ENCODE results near the gene PHLPP2. TPM values are rescaled to one million over a fixed set of nuclear protein-coding genes. Genes with fewer than 3 reads are reported as not detected.

Gene PHLPP2
- total RNA-seq, 3 donors from 2014 or later (not counting 1 experiment from before 2014, with no cell fraction given): 6.4 to 9.8 (median 9.2) TPM

- intact Hi-C loops (cut with micrococcal nuclease): no loop called here
- H3K27me3 Mint-ChIP-seq (ENCODE audit: low read depth in 2 of 2): no peaks in the 10 kb centered on the region
- no peaks in the 10 kb centered on the region for H3K27me3 ChIP-seq (ENCODE audit: control insufficient read depth, insufficient read depth, low read length)
- H3K27ac ChIP-seq (ENCODE audit: low read length): no peak overlapping the region
- no peaks in the 10 kb centered on the region for H3K36me3 Mint-ChIP-seq
- 100% methylated on average over 1 of the region's 1 CpG for WGBS (ENCODE audit: insufficient coverage)
- no peak for ATAC-seq
- no peaks in the 10 kb centered on the region for H3K36me3 ChIP-seq (ENCODE audit: control insufficient read depth, insufficient read depth, low read length)
- DNase-seq: no peak
- no peak overlapping the region for H3K4me3 Mint-ChIP-seq
- no peak overlapping the region for H3K27ac Mint-ChIP-seq
- H3K4me1 ChIP-seq (ENCODE audit: control insufficient read depth, insufficient read depth, low read length): no peaks in the 10 kb centered on the region
- no peak overlapping the region for H3K4me3 ChIP-seq (ENCODE audit: low read length)
- no peaks in the 10 kb centered on the region for H3K4me1 Mint-ChIP-seq
- H3K9me3 ChIP-seq (ENCODE audit: control insufficient read depth, insufficient read depth, low read length): no peaks in the 10 kb centered on the region
- TF ChIP-seq, protein P1, sequence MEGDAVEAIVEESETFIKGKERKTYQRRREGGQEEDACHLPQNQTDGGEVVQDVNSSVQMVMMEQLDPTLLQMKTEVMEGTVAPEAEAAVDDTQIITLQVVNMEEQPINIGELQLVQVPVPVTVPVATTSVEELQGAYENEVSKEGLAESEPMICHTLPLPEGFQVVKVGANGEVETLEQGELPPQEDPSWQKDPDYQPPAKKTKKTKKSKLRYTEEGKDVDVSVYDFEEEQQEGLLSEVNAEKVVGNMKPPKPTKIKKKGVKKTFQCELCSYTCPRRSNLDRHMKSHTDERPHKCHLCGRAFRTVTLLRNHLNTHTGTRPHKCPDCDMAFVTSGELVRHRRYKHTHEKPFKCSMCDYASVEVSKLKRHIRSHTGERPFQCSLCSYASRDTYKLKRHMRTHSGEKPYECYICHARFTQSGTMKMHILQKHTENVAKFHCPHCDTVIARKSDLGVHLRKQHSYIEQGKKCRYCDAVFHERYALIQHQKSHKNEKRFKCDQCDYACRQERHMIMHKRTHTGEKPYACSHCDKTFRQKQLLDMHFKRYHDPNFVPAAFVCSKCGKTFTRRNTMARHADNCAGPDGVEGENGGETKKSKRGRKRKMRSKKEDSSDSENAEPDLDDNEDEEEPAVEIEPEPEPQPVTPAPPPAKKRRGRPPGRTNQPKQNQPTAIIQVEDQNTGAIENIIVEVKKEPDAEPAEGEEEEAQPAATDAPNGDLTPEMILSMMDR (IDR thresholded peaks at IDR 0.05): no peak
- no peaks in the 10 kb centered on the region for H3K9me3 Mint-ChIP-seq
These were observed 21.2 kb downstream of the PHLPP2 start for GRCh38 chr16:71703333-71703732.

DNA sequence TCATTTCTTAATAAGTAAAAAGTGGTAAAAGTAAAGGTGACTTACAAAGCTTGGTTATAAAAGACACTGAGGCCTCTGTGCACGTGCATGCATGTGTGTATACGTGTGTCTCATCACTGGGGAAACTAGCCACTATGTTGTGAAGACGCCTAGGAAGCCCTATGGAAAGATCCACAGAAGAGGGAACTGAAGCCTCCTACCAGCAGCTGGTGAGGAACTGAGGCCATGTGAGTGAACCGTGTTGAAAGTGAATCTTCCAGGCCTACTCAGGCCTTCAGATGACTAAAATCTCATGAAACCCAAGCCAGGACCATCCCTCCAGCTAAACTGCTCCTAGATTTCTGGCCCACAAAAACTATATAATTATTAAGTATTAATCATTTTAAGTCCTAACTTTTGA lies 23.7 kb downstream of the PHLPP2 start:
- H3K36me3 ChIP-seq (ENCODE audit: control insufficient read depth, insufficient read depth, low read length): no peaks in the 10 kb centered on the region
- H3K27me3 ChIP-seq (ENCODE audit: control insufficient read depth, insufficient read depth, low read length): no peaks in the 10 kb centered on the region
- Mint-ChIP-seq H3K27me3 (ENCODE audit: low read depth in 2 of 2) (no peaks in the 10 kb centered on the region), H3K9me3 (no peaks in the 10 kb centered on the region), H3K4me1 (no peaks in the 10 kb centered on the region), H3K27ac (no peak overlapping the region), H3K36me3 (no peaks in the 10 kb centered on the region), H3K4me3 (no peak overlapping the region)
- no peaks in the 10 kb centered on the region for H3K4me1 ChIP-seq (ENCODE audit: control insufficient read depth, insufficient read depth, low read length)
- ATAC-seq (no peak), DNase-seq (no peak)
- no peak overlapping the region for H3K4me3 ChIP-seq (ENCODE audit: low read length)
- intact Hi-C loops (cut with micrococcal nuclease): no loop called here
- 93% methylated on average over 4 of the region's 4 CpGs for WGBS (ENCODE audit: insufficient coverage)
- H3K9me3 ChIP-seq (ENCODE audit: control insufficient read depth, insufficient read depth, low read length): no peaks in the 10 kb centered on the region
- TF ChIP-seq, protein P1 (IDR thresholded peaks at IDR 0.05): no peak
- no peak overlapping the region for H3K27ac ChIP-seq (ENCODE audit: low read length)

- H3K4me3 ChIP-seq (ENCODE audit: low read length): no peak overlapping the region
- Mint-ChIP-seq H3K36me3 (no peaks in the 10 kb centered on the region), H3K27me3 (ENCODE audit: low read depth in 2 of 2) (no peaks in the 10 kb centered on the region), H3K27ac (no peak overlapping the region), H3K9me3 (no peaks in the 10 kb centered on the region), H3K4me3 (no peak overlapping the region), H3K4me1 (peaks cover 0 to 1% of the 10 kb centered on the region in 2 donors)
- ATAC-seq: no peak
- no peaks in the 10 kb centered on the region for H3K36me3 ChIP-seq (ENCODE audit: control insufficient read depth, insufficient read depth, low read length)
- no peaks in the 10 kb centered on the region for H3K9me3 ChIP-seq (ENCODE audit: control insufficient read depth, insufficient read depth, low read length)
- no peak overlapping the region for H3K27ac ChIP-seq (ENCODE audit: low read length)
- TF ChIP-seq, protein P1 (IDR thresholded peaks at IDR 0.05): no peak
- 88% methylated on average over 3 of the region's 3 CpGs for WGBS (ENCODE audit: insufficient coverage)
- intact Hi-C loops (cut with micrococcal nuclease): no loop called here
- no peaks in the 10 kb centered on the region for H3K27me3 ChIP-seq (ENCODE audit: control insufficient read depth, insufficient read depth, low read length)
- no peak for DNase-seq
- H3K4me1 ChIP-seq (ENCODE audit: control insufficient read depth, insufficient read depth, low read length): no peaks in the 10 kb centered on the region
These were observed 26.0 kb downstream of the PHLPP2 start for GRCh38 chr16:71698491-71698890.

DNA sequence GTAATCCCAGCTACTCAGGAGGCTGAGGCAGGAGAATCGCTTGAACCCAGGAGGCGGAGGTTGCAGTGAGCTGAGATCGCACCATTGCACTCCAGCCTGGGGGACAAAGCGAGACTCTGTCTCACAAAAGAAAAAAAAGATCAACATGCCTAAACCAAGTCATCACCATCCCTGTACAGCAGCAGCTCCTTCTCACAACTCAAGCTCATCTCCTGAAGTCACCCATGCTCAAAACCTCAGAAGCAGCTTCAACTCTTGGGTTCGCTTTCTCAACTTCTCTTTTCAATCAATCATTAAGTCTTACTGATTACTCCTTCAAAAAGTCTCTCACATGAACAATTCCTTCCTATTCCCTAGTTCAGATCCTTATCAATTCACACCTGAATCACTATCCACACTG lies 31.3 kb downstream of the PHLPP2 start:
- peaks cover 0 to 5% of the 10 kb centered on the region in 2 donors for H3K4me1 Mint-ChIP-seq
- Histone ChIP-seq H3K4me3 (ENCODE audit: low read length) (no peak overlapping the region), H3K9me3 (ENCODE audit: control insufficient read depth, insufficient read depth, low read length) (no peaks in the 10 kb centered on the region), H3K4me1 (ENCODE audit: control insufficient read depth, insufficient read depth, low read length) (no peaks in the 10 kb centered on the region), H3K27me3 (ENCODE audit: control insufficient read depth, insufficient read depth, low read length) (no peaks in the 10 kb centered on the region), H3K36me3 (ENCODE audit: control insufficient read depth, insufficient read depth, low read length) (peaks cover 11% of the 10 kb centered on the region), H3K27ac (ENCODE audit: low read length) (no peak overlapping the region)
- ATAC-seq (no peak), DNase-seq (no peak)
- WGBS (ENCODE audit: insufficient coverage): 85% methylated on average over 5 of the region's 5 CpGs
- no peaks in the 10 kb centered on the region for H3K27me3 Mint-ChIP-seq (ENCODE audit: low read depth in 2 of 2)
- intact Hi-C loops (cut with micrococcal nuclease): no loop called here
- H3K9me3 Mint-ChIP-seq: no peaks in the 10 kb centered on the region
- peaks cover 7% of the 10 kb centered on the region for H3K36me3 Mint-ChIP-seq
- TF ChIP-seq, protein P1 (IDR thresholded peaks at IDR 0.05): no peak
- no peak overlapping the region for H3K27ac Mint-ChIP-seq
- H3K4me3 Mint-ChIP-seq: no peak overlapping the region

All from natural killer cell (primary cell).